Measurements from ENCODE around the gene CD9. TPM values are rescaled to one million over a fixed set of nuclear protein-coding genes. Genes with fewer than 3 reads are reported as not detected.
A peak's percentile ranks its signal among the peaks of the same experiment; 100 is the strongest.

Gene CD9
- total RNA-seq, 5 donors from 2014 or later (not counting 1 experiment from before 2014, with no cell fraction given) = 2.6 to 5.7 (median 3.3) TPM

GRCh38 chr12:6272300-6273204, 72.4 kb downstream of the CD9 start:
- H3K4me1 Mint-ChIP-seq = no peaks in the 10 kb centered on the region
- WGBS (ENCODE audit: insufficient coverage) = 37% methylated on average over 7 of the region's 12 CpGs
- ChIA-PET POLR2A (no interaction called here), CTCF (interaction anchor here in 1 of 2 donors (0.5 to 1.3 kb wide), 2 partner anchors 12 to 87 kb away, joined by 4 to 11 read pairs; no protein-coding TSS in a partner anchor)
- DNase-seq = no peak
- H3K36me3 Mint-ChIP-seq = no peaks in the 10 kb centered on the region
- no peaks in the 10 kb centered on the region for H3K4me1 ChIP-seq (ENCODE audit: control insufficient read depth in 1 of 2, extremely low read depth in 1 of 2, insufficient read depth in 2 of 2, low read length in 2 of 2)
- no peaks in the 10 kb centered on the region for H3K9me3 Mint-ChIP-seq
- H3K9me3 ChIP-seq = no peaks in the 10 kb centered on the region
- H3K4me3 ChIP-seq (ENCODE audit: control insufficient read depth in 1 of 2, extremely low read depth in 1 of 2, low read length in 1 of 2) = no peak overlapping the region
- H3K36me3 ChIP-seq (ENCODE audit: control insufficient read depth in 2 of 2, extremely low read depth in 1 of 2, insufficient read depth in 1 of 2, low read length in 1 of 2) = no peaks in the 10 kb centered on the region
- peaks cover 0 to 38% of the 10 kb centered on the region in 2 experiments for H3K27me3 ChIP-seq (replicated peaks in 1 of 2; ENCODE audit: control insufficient read depth in 2 of 2, extremely low read depth in 1 of 2, insufficient read depth in 2 of 2, low read length in 1 of 2)
- no peak overlapping the region for H3K27ac Mint-ChIP-seq
- no peak for ATAC-seq (replicated peaks in 1 of 4)
- H3K27me3 Mint-ChIP-seq = peaks cover 5 to 29% of the 10 kb centered on the region in 2 donors
- no peak overlapping the region for H3K4me3 Mint-ChIP-seq
- H3K27ac ChIP-seq (ENCODE audit: low read length) = no peak overlapping the region

GRCh38 chr12:6273205-6273540, 73.0 kb downstream of the CD9 start:
- DNase-seq (no peak), ATAC-seq (replicated peaks in 1 of 4) (no peak)
- no peaks in the 10 kb centered on the region for H3K9me3 ChIP-seq
- Mint-ChIP-seq H3K4me1 (peaks cover 0 to 5% (median 3%) of the 10 kb centered on the region in 3 donors), H3K9me3 (no peaks in the 10 kb centered on the region), H3K27ac (peak overlapping the region in 1 of 2 donors; percentile 19), H3K27me3 (peaks cover 5 to 30% of the 10 kb centered on the region in 2 donors), H3K4me3 (no peak overlapping the region), H3K36me3 (no peaks in the 10 kb centered on the region)
- WGBS (ENCODE audit: insufficient coverage) = no CpG with 5 or more reads among the region's 4 CpGs
- peaks cover 0 to 3% of the 10 kb centered on the region in 2 experiments for H3K4me1 ChIP-seq (ENCODE audit: control insufficient read depth in 1 of 2, extremely low read depth in 1 of 2, insufficient read depth in 2 of 2, low read length in 2 of 2)
- no peak overlapping the region for H3K27ac ChIP-seq (ENCODE audit: low read length)
- ChIA-PET CTCF (interaction anchor here in 1 of 2 donors (0.7 to 1.3 kb wide), 2 partner anchors 12 to 1259 kb away, joined by 3 to 4 read pairs; no protein-coding TSS in a partner anchor), POLR2A (no interaction called here)
- H3K4me3 ChIP-seq (ENCODE audit: control insufficient read depth in 1 of 2, extremely low read depth in 1 of 2, low read length in 1 of 2) = no peak overlapping the region
- peaks cover 0 to 42% of the 10 kb centered on the region in 2 experiments for H3K27me3 ChIP-seq (replicated peaks in 1 of 2; ENCODE audit: control insufficient read depth in 2 of 2, extremely low read depth in 1 of 2, insufficient read depth in 2 of 2, low read length in 1 of 2)
- no peaks in the 10 kb centered on the region for H3K36me3 ChIP-seq (ENCODE audit: control insufficient read depth in 2 of 2, extremely low read depth in 1 of 2, insufficient read depth in 1 of 2, low read length in 1 of 2)

GRCh38 chr12:6273541-6274230, 73.5 kb downstream of the CD9 start:
- Histone ChIP-seq H3K27me3 (replicated peaks in 1 of 2; ENCODE audit: control insufficient read depth in 2 of 2, extremely low read depth in 1 of 2, insufficient read depth in 2 of 2, low read length in 1 of 2) (peaks cover 0 to 41% of the 10 kb centered on the region in 2 experiments), H3K9me3 (no peaks in the 10 kb centered on the region), H3K27ac (ENCODE audit: low read length) (no peak overlapping the region), H3K4me1 (ENCODE audit: control insufficient read depth in 1 of 2, extremely low read depth in 1 of 2, insufficient read depth in 2 of 2, low read length in 2 of 2) (peaks cover 0 to 5% of the 10 kb centered on the region in 2 experiments), H3K36me3 (ENCODE audit: control insufficient read depth in 2 of 2, extremely low read depth in 1 of 2, insufficient read depth in 1 of 2, low read length in 1 of 2) (no peaks in the 10 kb centered on the region), H3K4me3 (ENCODE audit: control insufficient read depth in 1 of 2, extremely low read depth in 1 of 2, low read length in 1 of 2) (no peak overlapping the region)
- DNase-seq (no peak), ATAC-seq (replicated peaks in 1 of 4) (no peak)
- CTCF ChIA-PET = interaction anchor here in 1 of 2 donors (0.6 to 1.3 kb wide), 3 partner anchors 11 to 1259 kb away, joined by 3 to 5 read pairs (median 4); no protein-coding TSS in a partner anchor
- no peak overlapping the region for H3K4me3 Mint-ChIP-seq
- 84% methylated on average over 4 of the region's 9 CpGs for WGBS (ENCODE audit: insufficient coverage)
- POLR2A ChIA-PET = interaction anchor here in 1 of 2 donors (0.6 kb wide), 1 partner anchor 36 kb away, joined by 3 read pairs; no protein-coding TSS in a partner anchor
- H3K36me3 Mint-ChIP-seq = no peaks in the 10 kb centered on the region
- H3K4me1 Mint-ChIP-seq = peaks cover 0 to 6% (median 4%) of the 10 kb centered on the region in 3 donors
- H3K27me3 Mint-ChIP-seq = peaks cover 5 to 30% of the 10 kb centered on the region in 2 donors
- H3K27ac Mint-ChIP-seq = no peak overlapping the region
- no peaks in the 10 kb centered on the region for H3K9me3 Mint-ChIP-seq

- Mint-ChIP-seq H3K4me1 (peaks cover 0 to 6% (median 4%) of the 10 kb centered on the region in 3 donors), H3K36me3 (no peaks in the 10 kb centered on the region), H3K27me3 (peaks cover 5 to 31% of the 10 kb centered on the region in 2 donors), H3K27ac (peak overlapping the region in 1 of 2 donors; percentile 4), H3K9me3 (no peaks in the 10 kb centered on the region), H3K4me3 (no peak overlapping the region)
- H3K4me1 ChIP-seq (ENCODE audit: control insufficient read depth in 1 of 2, extremely low read depth in 1 of 2, insufficient read depth in 2 of 2, low read length in 2 of 2) = peaks cover 0 to 11% of the 10 kb centered on the region in 2 experiments
- DNase-seq = no peak
- no peak overlapping the region for H3K27ac ChIP-seq (ENCODE audit: low read length)
- no peak for ATAC-seq (replicated peaks in 1 of 4)
- CTCF ChIA-PET = interaction anchor here (0.5 to 1.3 kb wide), 4 partner anchors 10 to 284 kb away, joined by 3 to 5 read pairs (median 4); no protein-coding TSS in a partner anchor
- no peaks in the 10 kb centered on the region for H3K9me3 ChIP-seq
- peaks cover 0 to 48% of the 10 kb centered on the region in 2 experiments for H3K27me3 ChIP-seq (replicated peaks in 1 of 2; ENCODE audit: control insufficient read depth in 2 of 2, extremely low read depth in 1 of 2, insufficient read depth in 2 of 2, low read length in 1 of 2)
- H3K36me3 ChIP-seq (ENCODE audit: control insufficient read depth in 2 of 2, extremely low read depth in 1 of 2, insufficient read depth in 1 of 2, low read length in 1 of 2) = no peaks in the 10 kb centered on the region
- 92% methylated on average over 11 of the region's 12 CpGs for WGBS (ENCODE audit: insufficient coverage)
- POLR2A ChIA-PET = interaction anchor here in 1 of 2 donors (0.6 kb wide), 1 partner anchor 37 kb away, joined by 3 read pairs; no protein-coding TSS in a partner anchor
- H3K4me3 ChIP-seq (ENCODE audit: control insufficient read depth in 1 of 2, extremely low read depth in 1 of 2, low read length in 1 of 2) = no peak overlapping the region
Measured at GRCh38 chr12:6274231-6275221, 74.3 kb downstream of the CD9 start.

GRCh38 chr12:6275928-6276887, 76.0 kb downstream of the CD9 start:
- H3K4me1 ChIP-seq (ENCODE audit: control insufficient read depth in 1 of 2, extremely low read depth in 1 of 2, insufficient read depth in 2 of 2, low read length in 2 of 2) = peaks cover 0 to 11% of the 10 kb centered on the region in 2 experiments
- no peak overlapping the region for H3K27ac ChIP-seq (ENCODE audit: low read length)
- WGBS (ENCODE audit: insufficient coverage) = 85% methylated on average over 10 of the region's 16 CpGs
- Mint-ChIP-seq H3K4me3 (no peak overlapping the region), H3K9me3 (no peaks in the 10 kb centered on the region), H3K4me1 (peaks cover 0 to 6% (median 4%) of the 10 kb centered on the region in 3 donors), H3K36me3 (no peaks in the 10 kb centered on the region), H3K27ac (no peak overlapping the region), H3K27me3 (peaks cover 5 to 45% of the 10 kb centered on the region in 2 donors)
- ChIA-PET POLR2A (no interaction called here), CTCF (interaction anchor here (0.5 to 1.0 kb wide), 4 partner anchors 27 to 224 kb away, joined by 3 to 4 read pairs (median 3); no protein-coding TSS in a partner anchor)
- no peaks in the 10 kb centered on the region for H3K9me3 ChIP-seq
- peaks cover 0 to 62% of the 10 kb centered on the region in 2 experiments for H3K27me3 ChIP-seq (replicated peaks in 1 of 2; ENCODE audit: control insufficient read depth in 2 of 2, extremely low read depth in 1 of 2, insufficient read depth in 2 of 2, low read length in 1 of 2)
- no peak for ATAC-seq (replicated peaks in 1 of 4)
- no peak overlapping the region for H3K4me3 ChIP-seq (ENCODE audit: control insufficient read depth in 1 of 2, extremely low read depth in 1 of 2, low read length in 1 of 2)
- DNase-seq = no peak
- no peaks in the 10 kb centered on the region for H3K36me3 ChIP-seq (ENCODE audit: control insufficient read depth in 2 of 2, extremely low read depth in 1 of 2, insufficient read depth in 1 of 2, low read length in 1 of 2)

Data from T-cell (primary cell).